ENCODE measurements around the gene GUCY2C.

GUCY2C gene

DNA sequence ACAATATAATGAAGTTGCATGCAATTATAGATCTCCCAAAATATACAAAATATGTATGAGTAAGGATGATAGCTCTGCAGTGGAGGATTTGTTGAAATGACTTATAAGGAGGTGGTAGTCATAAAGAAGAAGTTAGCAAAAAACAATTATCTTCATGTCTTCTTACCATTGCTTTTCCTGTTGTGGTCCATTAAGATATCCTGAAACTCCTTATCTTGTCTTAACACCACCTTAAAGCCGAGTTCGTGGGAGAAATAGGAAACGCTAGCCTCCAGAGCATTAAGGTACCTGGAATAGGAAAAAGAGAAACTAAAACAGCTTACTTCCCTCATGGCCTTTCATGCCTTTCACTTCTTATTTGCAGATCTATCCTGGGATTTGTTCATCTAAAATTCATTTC, 15.2 kb downstream of the GUCY2C start:
- no peak for DNase-seq

DNA sequence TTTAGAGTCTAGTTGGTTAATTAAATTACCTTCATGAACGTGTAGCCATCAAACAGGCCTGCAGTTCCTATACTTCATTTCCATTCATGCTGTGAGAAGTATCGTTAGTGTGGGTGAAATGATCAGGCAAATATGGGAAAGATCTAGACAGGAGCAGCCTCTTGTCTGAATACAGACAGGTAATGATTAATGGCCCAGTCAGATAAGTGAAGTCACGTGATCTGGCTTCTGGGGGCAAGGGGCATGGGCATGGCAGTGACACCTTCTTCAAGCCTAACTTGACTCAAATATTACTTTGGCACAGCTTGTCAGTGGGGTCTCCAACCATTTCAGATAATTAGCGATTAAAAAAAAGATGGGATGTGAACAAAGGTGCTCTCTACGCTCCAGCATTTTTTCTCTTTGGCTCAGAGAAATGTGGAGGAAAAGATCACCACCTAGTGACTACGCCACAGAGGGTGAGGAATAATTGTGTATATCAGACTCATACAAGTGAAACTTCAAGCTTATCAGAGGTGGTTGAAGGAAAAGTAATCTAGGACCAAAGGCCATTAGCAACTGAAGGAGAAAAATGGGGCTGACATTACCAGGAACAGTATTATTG, 17.8 kb downstream of the GUCY2C start:
- no peak for DNase-seq

DNA sequence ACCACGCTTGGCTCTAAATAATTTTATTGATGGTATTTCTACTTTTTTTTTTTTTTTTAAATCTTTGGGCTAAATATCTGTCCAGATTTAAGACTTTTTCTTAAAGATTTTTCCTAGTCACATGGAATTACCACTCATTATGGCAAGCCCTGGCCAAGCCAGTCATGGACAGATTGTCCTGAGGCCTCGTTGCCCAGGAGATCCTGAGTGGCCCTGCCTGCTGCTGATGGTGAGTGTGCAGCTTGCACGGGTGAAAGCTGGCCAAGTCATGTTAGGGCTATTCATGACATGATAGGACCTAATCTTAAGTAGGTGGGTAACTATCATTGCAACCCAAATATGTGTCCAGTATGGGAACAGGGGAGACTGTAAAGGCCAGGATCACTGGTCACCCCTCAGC, 27.8 kb downstream of the GUCY2C start:
- no peak for DNase-seq

DNA sequence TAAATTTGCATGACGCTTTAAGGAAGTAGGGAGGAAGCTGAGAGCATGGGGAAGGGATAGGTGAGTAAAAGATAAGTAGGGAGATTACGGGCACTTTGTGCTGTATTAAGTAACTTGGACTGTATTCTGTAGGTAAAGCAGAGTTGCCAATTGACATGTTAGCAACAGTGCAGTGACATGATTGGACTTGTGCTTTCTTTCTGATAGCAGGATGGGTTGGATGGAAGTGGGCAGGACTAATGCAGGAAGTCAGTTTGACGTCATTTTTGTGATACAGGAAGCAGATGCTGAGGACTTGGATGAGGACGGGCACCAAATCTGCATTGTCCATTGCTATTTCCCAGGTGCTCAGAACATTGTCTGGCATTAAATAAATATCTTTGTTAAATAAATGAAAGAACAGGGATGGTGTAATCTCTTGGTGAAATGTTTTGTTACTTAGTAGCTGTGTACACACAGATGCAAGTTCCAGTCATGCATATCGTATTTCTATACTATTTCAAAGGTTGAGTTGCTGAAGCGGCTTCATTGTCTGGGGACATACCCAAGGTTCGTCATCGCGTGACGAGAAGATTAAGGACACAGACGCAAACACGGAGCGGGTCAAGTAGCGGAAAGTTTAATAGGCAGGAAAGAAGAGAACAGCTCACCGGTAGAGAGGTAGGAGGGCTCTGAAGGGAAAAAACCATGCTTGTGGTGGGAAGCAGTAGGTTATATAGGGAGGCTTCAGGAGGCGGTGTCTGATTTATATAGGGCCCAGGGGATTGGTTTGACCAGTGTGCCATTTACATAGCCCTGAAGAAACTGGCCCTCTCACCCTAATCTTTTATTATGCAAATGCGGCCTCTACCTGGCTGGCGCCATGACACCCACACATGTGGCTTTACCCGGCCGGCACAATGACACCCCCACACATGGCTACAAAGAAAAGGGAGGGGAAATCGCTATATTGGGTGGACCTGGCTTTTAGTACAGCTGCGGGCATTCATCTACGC, 30.7 kb downstream of the GUCY2C start:
- DNase-seq, result no peak

DNA sequence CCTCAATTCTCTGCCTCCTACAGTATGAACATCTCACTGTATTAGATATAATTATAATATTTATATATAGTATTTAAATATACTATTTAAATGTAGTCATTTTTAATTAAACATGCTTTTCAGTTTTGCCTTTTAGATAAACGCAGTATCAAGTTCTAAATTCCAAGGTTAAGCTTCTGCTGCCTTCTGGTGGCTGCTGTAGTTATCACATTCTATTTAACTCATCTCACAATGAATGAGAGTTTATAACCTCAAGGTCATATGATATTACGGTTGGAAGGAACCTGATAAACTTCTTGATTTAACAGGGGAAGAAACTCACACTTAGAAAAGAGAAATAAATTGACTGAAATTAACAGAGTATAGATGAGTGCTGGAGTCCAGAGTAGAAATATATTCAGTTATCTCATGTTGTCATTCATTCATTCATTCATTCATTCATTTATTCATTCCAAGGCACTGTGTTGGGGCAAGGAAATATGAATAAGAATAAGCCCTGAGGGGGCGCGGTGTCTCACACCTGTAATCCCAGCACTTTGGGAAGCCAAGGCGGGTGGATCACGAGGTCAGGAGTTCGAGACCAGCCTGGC, 31.9 kb downstream of the GUCY2C start:
- DNase-seq, result peak; percentile 47

DNA sequence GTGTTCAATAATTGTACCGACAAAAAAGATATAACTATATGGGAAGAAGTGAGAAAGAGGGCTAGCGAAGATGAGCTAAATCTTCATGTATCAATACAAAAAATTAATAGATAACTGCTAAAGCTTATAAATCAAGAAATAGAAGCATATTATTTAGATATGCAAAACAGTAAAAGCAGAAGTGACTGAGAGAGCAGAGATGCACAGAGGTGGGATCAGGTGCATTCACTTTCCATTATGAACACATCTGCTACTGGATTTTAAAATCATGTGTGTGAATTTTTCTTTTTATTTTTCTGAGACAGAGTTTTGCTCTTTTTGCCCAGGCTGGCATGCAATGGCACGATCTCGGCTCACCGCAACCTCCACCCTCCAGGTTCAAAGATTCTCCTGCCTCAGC, 33.4 kb downstream of the GUCY2C start:
- no peak for DNase-seq

DNA sequence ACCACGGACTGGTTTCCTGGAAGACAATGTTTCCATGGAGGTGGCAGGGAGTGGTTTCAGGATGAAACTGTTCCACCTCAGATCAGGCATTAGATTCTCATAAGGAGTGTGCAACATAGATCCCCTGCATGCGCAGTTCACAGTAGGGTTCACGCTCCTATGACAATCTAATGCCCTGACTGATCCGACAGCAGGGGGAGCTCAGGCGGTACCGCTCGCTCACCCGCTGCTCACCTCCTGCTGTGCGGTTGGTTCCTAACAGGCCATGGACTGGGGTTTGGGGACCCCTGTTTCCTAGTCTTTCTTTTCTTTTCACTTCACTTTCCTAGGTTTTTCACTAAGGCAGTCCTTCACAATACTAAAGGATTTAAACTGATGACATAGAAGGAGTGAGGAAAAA, 39.6 kb downstream of the GUCY2C start:
- no peak for DNase-seq

DNA sequence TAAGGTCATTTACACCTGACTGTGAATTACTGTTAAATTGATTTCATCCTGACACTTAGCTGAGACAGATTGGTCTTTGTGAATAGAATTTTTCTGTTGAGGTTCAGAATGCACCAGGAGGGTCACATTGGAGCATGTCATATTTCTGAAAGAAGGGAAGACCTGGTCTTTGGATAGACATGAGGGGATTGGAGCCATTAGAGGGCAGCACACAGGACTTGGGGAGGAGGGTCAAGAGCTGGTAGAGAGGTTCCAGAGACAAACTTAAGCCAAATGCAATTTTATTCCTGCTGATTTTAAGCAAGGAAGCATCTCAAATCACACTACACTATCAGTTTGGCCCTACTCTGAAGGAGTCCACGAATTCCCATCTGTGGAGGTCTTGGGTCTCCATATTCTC, 41.1 kb downstream of the GUCY2C start:
- no peak for DNase-seq

DNA sequence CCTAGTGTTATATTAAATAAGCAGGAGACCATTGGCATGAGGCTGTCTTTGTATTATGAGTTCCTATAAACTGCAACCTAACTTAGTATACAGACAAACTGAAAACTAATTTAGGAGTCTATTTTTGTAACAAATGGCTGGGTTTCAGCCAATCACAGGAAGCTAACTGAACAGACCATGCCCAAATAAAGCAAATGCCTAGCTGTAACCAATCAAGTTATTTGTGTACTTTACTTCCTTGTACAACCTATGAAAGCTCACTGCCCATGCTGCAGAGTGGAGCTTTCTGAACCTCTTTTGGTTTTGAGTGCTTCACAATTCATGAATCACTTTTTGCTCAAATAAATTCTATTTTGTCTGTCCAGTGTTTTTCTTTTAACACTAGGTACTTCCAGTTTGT, 41.6 kb downstream of the GUCY2C start:
- no peak for DNase-seq

DNA sequence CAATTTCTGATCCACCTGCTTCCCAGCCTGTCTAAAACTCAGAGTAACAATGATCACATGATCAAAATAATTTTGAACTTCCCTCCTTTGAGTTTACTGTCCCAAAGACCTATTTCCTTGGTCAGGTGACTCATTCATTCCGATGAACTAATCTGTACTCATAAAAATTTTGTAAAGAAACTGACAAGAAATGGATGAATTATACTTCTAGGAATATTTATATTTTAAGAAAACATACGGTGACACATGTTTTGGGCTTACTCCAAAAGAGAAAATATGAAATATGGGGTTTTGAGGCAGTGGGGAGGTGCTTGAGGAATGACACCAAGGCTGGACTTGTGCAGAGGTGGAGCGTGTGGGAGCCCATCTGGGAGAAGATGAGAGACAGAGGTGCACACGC, 42.0 kb downstream of the GUCY2C start:
- no peak for DNase-seq

DNA sequence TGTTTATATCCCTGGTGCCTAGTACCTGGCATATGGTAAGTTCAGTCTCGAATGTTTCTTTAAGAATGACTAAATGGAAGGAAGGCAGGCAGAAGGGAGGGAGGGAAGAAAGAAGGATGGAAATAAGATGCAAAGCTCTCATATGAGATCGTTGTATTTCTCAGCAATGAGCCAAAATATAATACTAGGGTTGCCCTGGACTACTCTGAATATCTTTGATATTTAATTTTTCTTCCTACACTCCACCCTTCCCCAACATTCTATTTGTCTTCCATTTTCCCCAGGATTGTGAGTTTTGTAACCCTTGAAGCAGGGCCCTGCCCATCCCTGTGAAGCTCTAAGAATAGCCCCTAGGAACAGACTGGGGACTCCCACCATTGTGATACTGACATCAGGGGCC, 43.9 kb downstream of the GUCY2C start:
- DNase-seq, result no peak

DNA sequence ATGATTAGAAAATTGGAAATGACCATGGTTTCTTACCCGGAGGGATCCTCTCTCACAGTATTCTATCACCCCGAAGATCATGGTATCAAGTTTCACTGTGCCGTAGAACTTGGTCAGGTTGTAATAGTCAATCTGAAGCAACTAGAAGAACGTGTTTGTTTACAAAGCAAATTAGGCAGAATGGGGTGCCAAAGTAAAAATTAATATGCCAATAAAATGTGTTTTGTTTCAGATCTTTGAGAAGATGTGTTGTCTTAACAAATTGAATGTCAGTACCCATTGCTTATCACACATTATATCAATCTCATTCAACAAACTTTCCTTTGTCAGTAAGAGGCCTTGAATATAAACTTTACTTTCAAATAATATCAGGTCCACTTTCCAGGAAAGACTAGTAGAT, 45.0 kb downstream of the GUCY2C start:
- DNase-seq, result no peak

DNA sequence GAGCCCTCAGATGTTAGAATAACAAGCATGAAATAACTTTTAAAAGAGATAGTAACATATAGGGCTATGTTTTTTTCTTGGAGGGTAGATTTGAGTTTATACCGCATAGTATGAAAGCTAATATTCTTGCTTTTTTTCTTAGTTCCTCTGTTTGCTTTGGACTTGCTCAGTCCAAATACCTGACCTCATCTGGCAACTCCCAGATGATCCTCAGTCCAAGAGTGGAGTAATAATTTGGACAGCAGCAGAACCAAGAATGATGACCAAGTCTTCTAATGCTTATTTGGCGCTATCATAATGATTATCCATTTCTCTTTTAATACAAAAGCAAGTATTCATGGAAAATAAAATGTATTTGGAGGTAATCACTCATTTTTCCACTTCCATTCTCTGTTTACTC, 45.6 kb downstream of the GUCY2C start:
- DNase-seq, result no peak

DNA sequence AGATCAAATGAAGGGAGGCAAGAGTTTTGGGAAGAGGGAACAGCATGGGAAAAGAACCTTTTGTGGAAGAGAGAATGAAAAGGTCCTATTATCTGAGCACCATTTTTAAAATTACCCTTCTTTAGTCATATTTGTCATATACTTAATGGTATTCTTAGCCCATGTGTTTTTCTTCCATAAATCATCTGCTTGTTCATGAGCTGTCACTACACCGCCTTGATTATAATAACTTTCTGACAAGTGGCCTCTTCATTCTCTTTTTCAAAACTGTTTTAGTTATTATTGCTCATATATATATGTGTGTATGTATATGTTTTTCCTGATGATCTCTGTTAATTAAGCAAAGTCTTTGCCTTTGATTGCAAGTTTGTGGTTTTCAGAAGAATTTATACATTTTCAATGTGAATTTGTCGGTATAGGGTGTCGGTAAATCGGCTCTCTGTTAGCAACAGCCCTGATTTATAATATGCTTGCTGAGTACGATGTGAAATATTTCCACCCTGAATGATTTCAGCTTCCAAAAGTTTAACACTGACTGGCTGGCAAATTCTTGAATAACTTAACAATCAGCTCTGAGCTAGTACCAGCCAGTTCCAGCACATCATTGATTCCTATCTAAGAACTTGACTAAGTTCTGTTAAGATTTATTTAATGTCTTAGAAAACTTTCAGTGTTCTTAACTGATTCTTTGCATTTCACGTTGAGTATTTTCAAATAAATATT, 49.2 kb downstream of the GUCY2C start:
- no peak for DNase-seq

DNA sequence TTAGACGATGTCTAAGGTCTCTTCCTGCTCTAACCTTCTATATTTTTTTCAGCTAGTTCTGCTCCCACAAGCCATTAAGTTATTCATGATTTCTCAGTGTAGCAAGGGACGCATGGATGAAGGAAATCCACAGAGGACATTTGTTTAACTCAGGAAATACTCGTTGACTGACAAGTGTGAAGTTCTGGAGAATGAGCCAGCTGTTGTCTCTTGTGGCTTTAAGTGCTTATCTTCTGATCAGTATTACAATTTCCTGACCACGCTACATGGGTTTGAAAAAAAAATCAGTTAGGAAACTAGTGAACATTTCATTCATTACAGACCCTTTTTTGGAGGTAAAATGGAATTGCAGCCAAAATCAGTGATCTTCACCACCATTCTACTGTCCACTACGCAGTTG, 53.1 kb downstream of the GUCY2C start:
- no peak for DNase-seq

DNA sequence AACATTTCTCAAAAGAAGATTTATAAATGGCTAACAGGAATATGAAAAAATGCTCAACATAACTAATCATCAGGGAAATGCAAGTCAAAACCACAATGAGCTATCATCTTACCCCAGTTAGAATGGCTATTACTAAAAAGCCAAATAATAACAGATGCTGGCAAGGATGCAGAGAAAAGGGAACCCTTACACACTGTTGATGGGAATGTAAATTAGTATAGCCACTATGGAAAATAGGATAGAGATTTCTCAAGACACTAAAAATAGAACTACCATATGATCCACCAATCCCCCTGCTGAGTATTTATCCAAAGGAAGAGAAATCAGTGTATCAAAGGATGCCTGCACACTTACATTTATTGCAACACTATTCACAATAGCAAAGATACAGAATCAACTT, 58.3 kb downstream of the GUCY2C start:
- no peak for DNase-seq

DNA sequence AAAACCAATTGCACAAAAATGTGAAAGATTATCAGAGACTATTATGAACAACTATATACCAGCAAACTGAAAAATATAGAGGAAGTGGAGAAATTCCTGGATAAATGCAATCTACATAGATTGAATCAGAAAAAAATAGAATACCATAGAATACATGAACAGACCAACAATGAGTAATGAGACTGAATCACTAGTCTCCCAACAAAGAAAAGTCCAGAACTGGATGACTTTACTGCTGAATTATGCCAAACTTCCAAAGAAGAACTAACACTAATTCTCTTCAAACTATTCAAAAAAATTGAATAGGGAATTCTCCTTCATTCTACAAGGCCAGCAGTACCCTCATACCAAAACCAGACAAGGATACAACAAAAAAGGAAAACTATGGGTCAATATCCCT, 60.6 kb downstream of the GUCY2C start:
- DNase-seq, result no peak

DNA sequence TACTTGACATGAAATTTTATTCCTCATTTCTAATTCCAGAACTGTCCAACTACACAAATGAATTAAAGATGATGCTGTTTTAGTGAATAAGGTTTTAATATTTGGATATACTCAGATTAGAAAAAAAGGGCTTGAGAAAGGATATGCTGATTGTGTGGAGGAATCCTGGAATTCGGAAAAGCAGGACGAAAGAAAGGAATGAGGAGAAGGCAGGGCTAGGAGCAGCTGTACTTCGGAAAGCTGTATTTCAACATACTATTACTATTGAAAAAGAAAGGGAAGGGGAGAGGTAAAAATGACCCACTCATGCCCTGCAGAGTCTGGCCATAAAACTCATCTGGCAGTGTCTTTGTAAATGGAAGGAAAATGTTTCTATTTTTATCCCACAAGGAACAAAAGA, 65.6 kb downstream of the GUCY2C start:
- no peak for DNase-seq

DNA sequence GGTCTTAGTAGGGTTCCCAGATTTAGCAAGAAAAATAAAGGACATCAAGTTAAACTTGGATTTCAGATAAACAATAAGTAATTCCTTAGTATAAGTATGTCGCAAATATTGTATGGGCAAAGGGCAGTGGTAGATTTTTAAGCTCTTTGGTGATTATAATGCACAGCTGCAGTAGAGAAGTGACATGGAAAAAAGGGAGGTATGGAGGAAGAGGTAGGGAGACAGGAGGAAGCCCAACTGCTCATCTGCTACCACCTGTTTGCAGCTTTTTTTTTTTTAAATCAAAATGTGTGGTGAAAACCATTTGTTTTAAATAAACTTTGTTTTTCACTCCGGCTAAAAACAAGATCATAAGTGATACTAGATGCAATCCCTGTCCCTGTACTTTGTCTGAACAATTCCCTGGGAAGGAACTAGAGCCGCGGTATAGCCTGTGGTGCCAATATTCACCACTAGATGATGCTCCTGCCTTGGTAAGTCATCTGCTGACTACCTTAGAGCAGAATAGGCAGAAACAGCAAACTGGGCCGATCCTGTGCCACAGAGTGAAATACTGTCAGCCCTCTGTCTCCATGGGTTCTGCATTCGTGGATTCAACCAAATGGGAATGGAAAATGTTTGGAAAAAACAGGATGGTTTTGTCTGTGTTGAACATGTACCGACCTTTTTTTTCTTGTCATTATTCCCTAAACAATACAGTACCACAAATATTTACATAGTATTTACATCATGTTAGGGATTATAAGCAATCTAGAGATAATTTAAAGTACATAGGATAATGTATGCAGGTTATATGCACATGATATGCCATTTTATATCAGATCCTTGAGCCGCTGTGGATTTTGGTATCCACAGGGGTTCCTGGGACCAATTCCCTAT, 66.3 kb downstream of the GUCY2C start:
- DNase-seq, result peak; percentile 72

DNA sequence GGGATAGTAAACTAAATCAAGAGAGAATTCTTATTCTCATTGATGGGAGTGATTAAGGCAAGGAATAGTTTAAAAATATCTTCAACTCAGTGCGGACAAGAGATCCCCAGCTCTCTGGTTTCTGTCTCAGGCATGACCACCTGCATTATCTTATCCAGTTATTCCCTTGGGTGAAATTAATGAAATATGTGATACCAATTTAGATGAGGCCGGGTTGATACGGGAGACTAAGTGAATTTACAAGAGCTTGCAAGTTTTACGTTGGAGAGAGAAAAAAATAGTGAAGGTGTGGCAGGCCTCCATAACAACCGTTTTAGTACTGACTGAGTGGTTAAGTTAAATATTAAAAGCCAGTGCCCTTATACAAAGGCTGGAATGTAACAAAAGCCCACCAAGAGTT, 67.6 kb downstream of the GUCY2C start:
- DNase-seq, result no peak

DNA sequence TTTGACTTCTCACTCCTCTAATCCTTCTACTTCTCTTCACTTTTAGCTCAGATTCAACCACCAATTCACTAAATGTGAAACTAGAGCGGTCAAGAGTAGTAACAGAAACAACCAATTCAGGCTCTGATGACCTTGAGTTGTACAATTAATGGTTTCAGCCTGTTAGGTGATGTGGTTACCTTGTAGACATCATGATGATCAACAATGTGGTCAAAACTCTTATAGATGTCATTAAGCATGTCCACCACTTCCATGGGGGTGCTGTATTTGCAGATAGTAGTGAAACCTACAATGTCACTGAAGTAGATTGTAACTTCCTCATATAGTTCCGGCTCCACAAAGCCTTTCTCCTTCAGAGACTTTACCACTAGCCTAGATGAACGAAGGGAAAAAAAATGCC, 74.6 kb downstream of the GUCY2C start:
- DNase-seq, result no peak

DNA sequence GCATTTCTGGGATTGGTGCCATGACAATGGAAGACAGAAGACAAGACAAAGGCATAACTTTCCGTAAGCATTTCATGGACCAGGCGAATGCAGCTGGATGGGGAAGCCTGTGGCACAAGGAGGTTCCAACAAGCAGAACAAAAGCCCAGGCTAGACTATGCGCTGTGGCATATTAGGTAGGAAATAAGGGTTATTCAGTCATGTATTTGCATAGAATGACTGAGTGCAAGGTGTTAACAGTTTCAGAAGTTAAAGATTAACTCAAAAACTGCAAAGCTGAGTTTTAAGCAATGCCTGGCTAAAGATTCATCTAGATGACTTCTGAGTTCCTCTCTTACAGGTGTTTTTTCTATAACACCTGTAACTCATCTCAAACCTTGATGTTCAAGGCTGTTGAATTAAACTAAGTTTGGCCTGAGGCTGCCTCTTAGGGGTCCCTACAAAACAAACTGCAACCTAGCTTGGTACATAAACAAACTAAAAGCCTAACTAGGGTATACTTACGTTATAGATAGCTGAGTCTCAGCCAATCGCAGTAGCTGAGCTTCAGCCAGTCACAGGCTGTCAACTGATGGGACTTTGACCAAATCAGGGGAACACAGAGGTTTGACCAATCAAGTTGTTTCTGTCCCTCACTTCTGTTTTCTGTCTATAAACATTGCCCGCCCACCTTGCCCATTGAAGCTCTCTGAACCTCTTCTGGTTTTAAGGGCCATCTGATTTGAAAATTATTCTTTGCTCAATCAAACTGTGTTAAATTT, 76.5 kb downstream of the GUCY2C start:
- DNase-seq, result no peak

Measured in NCI-H1092 treated with DMSO at 0.1 percent for 48 hours (cell line).